Measurements from ENCODE around the gene SMPD3. TPM values are rescaled to one million over a fixed set of nuclear protein-coding genes. Genes with fewer than 3 reads are reported as not detected.

The SMPD3 gene
- total RNA-seq, 1 experiment from 2014 or later, result 0.70 TPM

DNA sequence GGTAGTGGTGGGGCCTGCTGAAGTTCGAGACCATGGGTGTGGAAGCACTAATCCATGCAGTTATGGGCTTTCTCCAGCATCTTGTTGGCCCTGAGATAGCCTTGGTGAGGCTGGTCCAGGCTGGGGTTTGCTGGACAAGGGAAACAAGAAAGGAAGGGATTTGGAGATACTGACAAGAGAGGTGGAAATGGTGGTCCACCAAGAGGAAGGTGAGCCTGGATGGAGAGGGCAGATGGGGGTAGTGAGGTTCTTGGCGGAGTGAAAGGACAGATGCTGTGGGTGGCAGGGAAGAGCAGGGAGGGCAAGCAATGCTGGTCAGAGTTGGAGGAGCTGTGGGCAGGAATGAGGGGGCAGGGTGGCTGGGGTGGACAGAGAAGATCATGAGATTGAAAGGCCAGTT, 5.5 kb upstream of the SMPD3 start:
- no peaks in the 10 kb centered on the region for H3K9me3 Mint-ChIP-seq
- peaks cover 5 to 7% of the 10 kb centered on the region in 2 experiments for H3K4me1 Mint-ChIP-seq
- H3K18ac ChIP-seq (ENCODE audit: insufficient read length, low read depth, low read length), result no peak overlapping the region
- no peak overlapping the region for H4K8ac ChIP-seq (replicated peaks; ENCODE audit: insufficient read length, low read depth, low read length)
- TF ChIP-seq, protein P1, sequence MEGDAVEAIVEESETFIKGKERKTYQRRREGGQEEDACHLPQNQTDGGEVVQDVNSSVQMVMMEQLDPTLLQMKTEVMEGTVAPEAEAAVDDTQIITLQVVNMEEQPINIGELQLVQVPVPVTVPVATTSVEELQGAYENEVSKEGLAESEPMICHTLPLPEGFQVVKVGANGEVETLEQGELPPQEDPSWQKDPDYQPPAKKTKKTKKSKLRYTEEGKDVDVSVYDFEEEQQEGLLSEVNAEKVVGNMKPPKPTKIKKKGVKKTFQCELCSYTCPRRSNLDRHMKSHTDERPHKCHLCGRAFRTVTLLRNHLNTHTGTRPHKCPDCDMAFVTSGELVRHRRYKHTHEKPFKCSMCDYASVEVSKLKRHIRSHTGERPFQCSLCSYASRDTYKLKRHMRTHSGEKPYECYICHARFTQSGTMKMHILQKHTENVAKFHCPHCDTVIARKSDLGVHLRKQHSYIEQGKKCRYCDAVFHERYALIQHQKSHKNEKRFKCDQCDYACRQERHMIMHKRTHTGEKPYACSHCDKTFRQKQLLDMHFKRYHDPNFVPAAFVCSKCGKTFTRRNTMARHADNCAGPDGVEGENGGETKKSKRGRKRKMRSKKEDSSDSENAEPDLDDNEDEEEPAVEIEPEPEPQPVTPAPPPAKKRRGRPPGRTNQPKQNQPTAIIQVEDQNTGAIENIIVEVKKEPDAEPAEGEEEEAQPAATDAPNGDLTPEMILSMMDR (conservative IDR thresholded peaks at IDR 0.05), result no peak
- no peak overlapping the region for H3K4me2 ChIP-seq (ENCODE audit: insufficient read depth, insufficient read length, low read length)
- no peak overlapping the region for H4K5ac ChIP-seq (ENCODE audit: insufficient read length, low read depth, low read length)
- H3K9me3 ChIP-seq (ENCODE audit: control insufficient read depth, low read depth, low read length), result no peaks in the 10 kb centered on the region
- H3K4me1 ChIP-seq (ENCODE audit: insufficient read depth, low read length), result no peaks in the 10 kb centered on the region
- no peak overlapping the region for H3K27ac ChIP-seq (ENCODE audit: insufficient read length, low read depth, low read length)
- no peak for DNase-seq
- no peak overlapping the region for H3K56ac ChIP-seq (ENCODE audit: insufficient read length, low read depth, low read length)
- H3K14ac ChIP-seq (ENCODE audit: insufficient read depth, low read length), result no peak overlapping the region
- no peak overlapping the region for H2AK5ac ChIP-seq (ENCODE audit: insufficient read length, low read length)
- H4K20me1 ChIP-seq (ENCODE audit: control insufficient read depth, insufficient read depth, insufficient read length), result no peaks in the 10 kb centered on the region
- H2BK5ac ChIP-seq (ENCODE audit: insufficient read length, low read length), result no peak overlapping the region
- H2AFZ ChIP-seq (ENCODE audit: low read length), result no peak overlapping the region
- H4K91ac ChIP-seq (ENCODE audit: insufficient read length, low read depth, low read length), result no peak overlapping the region
- no peak overlapping the region for H2BK15ac ChIP-seq (ENCODE audit: low read depth, low read length)
- no peak overlapping the region for H3T11ph ChIP-seq (ENCODE audit: low read length)
- no CpG with 5 or more reads among the region's 2 CpGs for WGBS (ENCODE audit: extremely low coverage, insufficient read length, low lambda C conversion rate)
- peaks cover 2% of the 10 kb centered on the region; the same call in 1 of the 2 replicates for H3K27me3 Mint-ChIP-seq (ENCODE audit: low read depth)
- no peak overlapping the region for H2BK12ac ChIP-seq (ENCODE audit: insufficient read length, low read depth, low read length)
- H2BK20ac ChIP-seq (ENCODE audit: low read depth, low read length, poor library complexity, severe bottlenecking), result no peak overlapping the region
- H3K9ac ChIP-seq (ENCODE audit: extremely low read depth, insufficient read length, low read length), result no peak overlapping the region
- H3K4ac ChIP-seq (ENCODE audit: low read depth, low read length), result no peak overlapping the region
- no peaks in the 10 kb centered on the region for H3K36me3 Mint-ChIP-seq (ENCODE audit: insufficient read depth in 1 of 3, low read depth in 3 of 3)
- H3K79me1 ChIP-seq (ENCODE audit: insufficient read depth, low read depth, low read length, poor library complexity, severe bottlenecking), result no peaks in the 10 kb centered on the region
- no peak overlapping the region for H2BK120ac ChIP-seq (ENCODE audit: low read depth, low read length, poor library complexity, severe bottlenecking)
- no peak overlapping the region for H3K4me3 Mint-ChIP-seq
- H3K79me2 ChIP-seq (ENCODE audit: insufficient read depth, low read length), result no peaks in the 10 kb centered on the region
- H3K27me3 ChIP-seq (ENCODE audit: insufficient read depth, low read length), result no peaks in the 10 kb centered on the region
- H3K27ac Mint-ChIP-seq, result no peak overlapping the region
- H3K23me2 ChIP-seq (ENCODE audit: insufficient read length, low read depth, low read length, poor library complexity, severe bottlenecking), result peaks cover 4% of the 10 kb centered on the region
- no peak overlapping the region for H3K23ac ChIP-seq (ENCODE audit: insufficient read length, low read depth, low read length)
